MV-4-11 (cell line): ENCODE measurements around the gene STPG4.
A peak's percentile ranks its signal among the peaks of the same experiment; 100 is the strongest.
"Not testable (repeated sequence)": the region's sequence is repeated elsewhere in the genome, so short reads cannot be mapped to it uniquely, and the experiment has no call there.

Experiments used
- DNase-seq: peaks from one replicate; lab custom pipeline; 2025; lab: John Stamatoyannopoulos, UW

STPG4 gene

GRCh38 chr2:47126783-47127182 lies 28.3 kb downstream of the STPG4 start:
- no peak for DNase-seq

- DNase-seq: not testable (repeated sequence)
Measured at GRCh38 chr2:47124740-47125139, 30.4 kb downstream of the STPG4 start.

- peak; percentile 31 for DNase-seq
Measured at GRCh38 chr2:47120424-47120823, 34.7 kb downstream of the STPG4 start.

GRCh38 chr2:47119001-47119400 lies 36.1 kb downstream of the STPG4 start:
- no peak for DNase-seq

- DNase-seq: no peak
Measured at GRCh38 chr2:47118581-47118980, 36.5 kb downstream of the STPG4 start.

- DNase-seq: no peak
Measured at GRCh38 chr2:47112665-47113435, 42.3 kb downstream of the STPG4 start.

DNA sequence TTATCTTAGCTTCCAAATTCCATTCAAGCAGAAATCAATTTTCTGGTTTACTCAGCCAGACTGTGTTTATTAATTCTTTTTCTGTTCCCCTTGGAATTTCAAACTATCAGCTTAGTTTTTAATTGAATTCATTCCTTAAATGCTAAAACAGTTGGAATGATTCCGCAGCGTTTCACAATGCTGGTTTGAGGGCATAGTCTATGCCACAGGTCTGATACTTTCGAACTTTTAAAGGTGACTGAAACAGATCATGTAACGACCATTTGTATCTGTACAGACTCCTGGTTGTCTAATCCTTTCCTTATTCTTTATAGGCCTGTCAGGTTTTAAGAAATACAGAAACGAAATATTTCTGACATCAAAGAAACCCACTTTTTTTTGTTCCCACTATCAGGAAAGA lies 45.4 kb downstream of the STPG4 start:
- DNase-seq: no peak

DNA sequence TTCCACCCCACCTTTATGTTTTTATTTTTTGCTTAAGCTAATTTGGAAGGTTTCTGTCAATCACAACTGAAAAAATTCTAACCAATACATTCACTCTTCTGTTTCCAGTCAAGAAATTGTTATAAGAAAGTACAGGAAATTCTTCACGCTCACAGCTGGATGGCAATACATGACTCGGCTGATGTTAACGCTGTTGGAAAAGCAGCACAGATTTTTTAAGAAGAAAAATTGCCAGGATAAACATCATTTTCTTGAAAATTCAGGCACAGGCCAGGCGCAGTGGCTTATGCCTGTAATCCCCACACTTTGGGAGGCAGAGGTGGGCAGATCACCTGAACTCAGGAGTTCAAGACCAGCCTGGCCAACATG lies 46.1 kb downstream of the STPG4 start:
- no peak for DNase-seq

GRCh38 chr2:47108267-47109006 lies 46.7 kb downstream of the STPG4 start:
- not testable (repeated sequence) for DNase-seq

DNA sequence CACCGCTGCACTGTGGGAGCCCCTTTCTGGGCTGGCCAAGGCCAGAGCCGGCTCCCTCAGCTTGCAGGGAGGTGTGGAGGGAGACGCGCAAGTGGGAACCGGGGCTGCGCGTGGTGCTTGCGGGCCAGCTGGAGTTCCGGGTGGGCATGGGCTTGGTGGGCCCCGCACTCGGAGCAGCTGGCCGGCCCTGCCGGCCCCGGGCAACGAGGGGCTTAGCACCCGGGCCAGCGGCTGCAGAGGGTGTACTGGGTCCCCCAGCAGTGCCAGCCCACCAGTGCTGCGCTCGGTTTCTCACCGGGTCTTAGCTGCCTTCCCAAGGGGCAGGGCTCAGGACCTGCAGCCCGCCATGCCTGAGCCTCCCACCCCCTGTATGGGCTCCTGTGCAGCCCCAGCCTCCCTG lies 47.9 kb downstream of the STPG4 start:
- DNase-seq: not testable (repeated sequence)

GRCh38 chr2:47106231-47106630 lies 48.9 kb downstream of the STPG4 start:
- not testable (repeated sequence) for DNase-seq

- DNase-seq: not testable (repeated sequence)
Measured at GRCh38 chr2:47099712-47100111, 55.4 kb downstream of the STPG4 start.

DNA sequence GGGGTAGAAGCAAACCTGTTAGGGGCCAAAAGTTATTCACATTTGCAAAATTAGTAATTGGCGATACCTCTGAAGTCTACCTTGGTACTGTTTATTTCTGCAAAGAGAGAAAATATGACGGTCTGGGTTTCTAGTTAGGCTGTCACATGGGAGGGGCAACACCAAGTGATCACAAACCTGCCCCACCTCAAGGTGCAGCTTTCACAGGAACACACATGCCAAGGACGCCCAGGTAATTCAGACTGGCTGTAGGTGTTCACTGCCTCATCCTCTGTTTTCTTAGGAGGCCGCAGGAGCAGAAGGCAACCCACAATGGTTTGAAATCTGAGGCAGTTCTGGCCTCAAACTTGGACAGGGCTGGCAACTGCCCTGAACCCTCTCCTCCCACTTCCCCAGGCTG lies 56.2 kb downstream of the STPG4 start:
- DNase-seq: no peak

GRCh38 chr2:47097563-47097962 lies 57.5 kb downstream of the STPG4 start:
- DNase-seq: no peak

DNA sequence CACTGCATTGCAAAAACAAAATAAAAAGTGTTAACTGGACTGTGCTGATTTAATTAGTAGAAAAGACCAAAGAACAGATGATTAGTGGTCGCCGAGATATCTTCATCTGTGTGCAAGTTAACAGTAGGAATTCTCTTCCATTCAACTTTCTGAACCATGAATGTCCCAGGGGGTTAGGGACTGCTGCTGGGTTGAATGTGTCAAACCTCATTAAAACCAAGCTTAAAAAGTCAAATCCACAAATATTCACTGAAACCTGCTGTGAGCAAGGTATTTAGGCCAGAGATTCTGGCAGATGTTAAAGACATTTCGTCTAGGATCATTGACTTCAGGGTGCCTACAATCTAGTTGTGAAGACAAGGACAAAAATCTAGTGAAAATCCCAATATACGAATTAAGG lies 58.7 kb downstream of the STPG4 start:
- no peak for DNase-seq

- no peak for DNase-seq
Measured at GRCh38 chr2:47095349-47096020, 59.6 kb downstream of the STPG4 start.

GRCh38 chr2:47094511-47095142 lies 60.5 kb downstream of the STPG4 start:
- no peak for DNase-seq

DNA sequence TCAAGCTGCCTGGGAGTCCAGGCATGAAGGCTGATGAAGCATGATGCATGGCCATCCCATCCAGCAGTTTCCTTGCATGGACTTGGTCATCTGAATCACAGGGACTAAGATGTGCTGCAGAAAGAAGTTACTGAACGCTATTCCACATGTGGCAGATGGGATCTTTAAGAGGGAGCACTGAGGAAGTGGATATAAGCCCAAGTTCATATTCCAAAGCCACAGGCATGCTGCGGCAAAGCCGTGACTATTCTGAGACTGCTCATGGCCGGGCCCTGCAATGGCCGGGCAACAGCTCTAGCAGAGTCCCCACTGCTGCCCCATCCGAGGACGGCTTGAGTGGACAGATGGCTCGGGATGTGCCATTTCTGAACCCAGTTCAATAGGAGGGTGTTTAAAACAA lies 61.5 kb downstream of the STPG4 start:
- no peak for DNase-seq

DNA sequence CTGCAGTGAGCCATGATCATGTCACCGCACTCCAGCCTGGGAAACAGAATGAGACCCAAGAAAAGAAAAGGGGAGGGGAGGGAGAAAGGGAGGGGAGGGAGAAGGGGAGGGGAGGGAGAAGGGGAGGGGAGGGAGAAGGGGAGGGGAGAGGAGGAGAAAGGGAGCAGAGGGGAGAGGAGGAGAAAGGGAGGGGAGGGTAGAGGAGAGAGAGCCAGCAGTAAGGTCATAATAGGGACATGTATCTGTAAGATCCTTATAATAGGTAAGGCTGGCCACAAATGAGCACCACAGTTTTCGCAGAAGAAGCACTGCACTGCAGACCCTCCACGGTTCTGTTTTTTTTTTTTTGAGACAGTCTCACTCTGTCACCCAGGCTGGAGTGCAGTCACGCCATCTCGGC lies 62.6 kb downstream of the STPG4 start:
- no peak for DNase-seq

GRCh38 chr2:47091118-47091517 lies 64.0 kb downstream of the STPG4 start:
- no peak for DNase-seq

GRCh38 chr2:47089083-47089464 lies 66.0 kb downstream of the STPG4 start:
- DNase-seq: no peak

DNA sequence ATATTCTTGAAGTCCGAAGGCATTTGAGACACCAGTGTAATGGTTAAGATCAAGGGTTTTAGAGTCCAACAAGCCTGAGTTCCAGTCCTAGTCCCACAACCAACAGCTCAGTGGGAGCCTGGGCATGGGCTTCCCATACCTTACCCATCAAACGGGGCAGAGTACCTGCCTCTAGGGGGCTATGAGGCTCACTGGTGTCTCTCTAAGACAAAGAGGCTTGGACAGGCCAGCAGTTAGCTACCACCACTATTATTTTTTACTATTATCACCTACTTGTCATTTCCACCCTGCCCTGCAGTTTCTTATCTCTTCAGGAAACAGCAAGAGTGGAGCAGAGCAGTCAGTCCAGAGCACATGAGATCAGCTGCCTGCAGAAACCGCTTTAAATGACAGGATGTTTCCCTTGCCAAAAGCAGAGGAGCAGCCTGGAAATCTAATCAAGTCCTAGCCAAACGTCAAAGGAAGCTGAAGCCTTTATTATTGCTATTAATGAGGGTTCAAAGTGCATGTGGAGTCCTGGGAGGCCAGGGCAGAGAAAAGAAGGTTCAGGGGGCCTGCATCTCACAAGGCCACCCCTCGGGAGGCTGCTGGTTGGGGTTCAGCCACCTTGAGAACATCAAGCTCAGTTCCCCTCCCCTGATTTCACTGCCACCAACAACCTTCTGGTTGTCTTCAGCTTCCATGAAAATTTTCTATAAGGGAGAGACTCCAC lies 66.6 kb downstream of the STPG4 start:
- DNase-seq: no peak
